Thoracic aorta (tissue), 2 donors: ENCODE data around the gene DHCR7. TPM values are rescaled to one million over a fixed set of nuclear protein-coding genes. Genes with fewer than 3 reads are reported as not detected.
A peak's percentile ranks its signal among the peaks of the same experiment; 100 is the strongest.

ENCODE experiments used
- ATAC-seq: fragments of 150-250 bp; one replicate; pipeline ENCODE4 v1.8.0; 2017; ENCODE audit warnings: low read depth; ENCODE audit not compliant: insufficient number of reproducible peaks, low FRiP score
- DNase-seq: peaks from one replicate; pipeline ENCODE4 v3.0.0-alpha.2; 2020; ENCODE audit warnings: low spot score
- H3K27ac ChIP-seq, 2 donors: fragments of 200-600 bp; sonication (generic); 1 replicate in 1 of 2; 2 replicates in 1 of 2; pipeline ENCODE4 v1.5.1; 2016; ENCODE audit warnings: mild to moderate bottlenecking in 2 of 2, moderate library complexity in 2 of 2
- H3K27me3 ChIP-seq: fragments of 200-600 bp; sonication (generic); replicated peaks from 2 replicates; pipeline ENCODE4 v1.6.0; 2016; ENCODE audit warnings: mild to moderate bottlenecking; ENCODE audit not compliant: insufficient read depth
- H3K36me3 ChIP-seq: fragments of 200-600 bp; sonication (generic); one replicate; pipeline ENCODE4 v1.5.1; 2016
- H3K4me1 ChIP-seq, 2 donors: fragments of 200-600 bp; sonication (generic); 1 replicate in 1 of 2; 2 replicates in 1 of 2; pipeline versions ENCODE4 v1.5.1 to v1.6.0; 2016; ENCODE audit warnings: low read depth in 2 of 2, mild to moderate bottlenecking in 1 of 2; ENCODE audit not compliant: control insufficient read depth in 1 of 2
- H3K4me3 ChIP-seq: fragments of 200-600 bp; sonication (generic); 2 replicates; pipeline ENCODE4 v1.5.1; 2016; ENCODE audit warnings: mild to moderate bottlenecking
- H3K9me3 ChIP-seq: fragments of 200-600 bp; sonication (generic); 2 replicates; pipeline ENCODE4 v1.5.1; 2016
- total RNA-seq, 2 donors: library from RNA; depleted of rRNA; stranded (reverse); fragments of >200 nt; gene quantifications; one replicate each; pipeline versions ENCODE4 v1.1.0 to v1.2.3, GENCODE V29; 2016
- TF ChIP-seq, protein P1 (sequence below): fragments of 200-600 bp; sonication (generic); IDR thresholded peaks from one replicate; pipeline ENCODE4 v1.5.1; 2019; ENCODE audit warnings: antibody characterized with exemption

DHCR7 gene
- total RNA-seq, 2 donors from 2014 or later: 6.6 to 17.6 TPM

DNA sequence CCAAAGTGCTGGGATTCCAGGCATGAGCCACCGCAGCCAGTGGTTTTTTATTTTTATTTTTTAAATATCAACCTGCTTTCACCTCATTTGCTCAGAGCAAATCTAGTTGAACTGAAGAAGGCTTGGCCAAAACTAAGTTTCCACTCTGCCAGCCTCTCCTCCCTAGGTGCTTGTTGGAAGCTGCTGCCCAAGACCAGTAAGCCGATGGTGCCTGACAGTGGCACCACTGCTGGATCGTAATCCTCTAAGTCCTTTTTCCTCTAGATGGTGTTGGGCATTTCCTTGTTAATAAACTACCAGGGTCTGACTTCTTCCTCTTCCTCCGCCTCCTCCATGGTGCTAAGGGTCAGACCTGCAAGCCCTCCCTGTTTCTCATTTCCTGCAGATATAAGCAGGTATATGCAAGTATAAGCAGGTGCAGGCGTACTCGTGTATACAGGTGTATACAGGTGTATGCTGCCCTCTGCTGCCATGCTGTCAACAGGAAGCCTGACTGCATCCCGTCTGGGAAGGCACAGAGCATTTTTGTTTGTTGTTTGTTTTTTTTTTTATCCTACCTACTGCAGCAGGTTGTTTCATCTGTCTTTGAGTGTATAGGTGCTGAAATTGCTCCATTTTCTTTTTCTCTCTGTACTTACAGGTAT is 6.4 kb upstream of the DHCR7 start:
- H3K4me3 ChIP-seq: peak overlapping the region; percentile 94
- peaks cover 45% of the 10 kb centered on the region for H3K36me3 ChIP-seq
- TF ChIP-seq, protein P1, sequence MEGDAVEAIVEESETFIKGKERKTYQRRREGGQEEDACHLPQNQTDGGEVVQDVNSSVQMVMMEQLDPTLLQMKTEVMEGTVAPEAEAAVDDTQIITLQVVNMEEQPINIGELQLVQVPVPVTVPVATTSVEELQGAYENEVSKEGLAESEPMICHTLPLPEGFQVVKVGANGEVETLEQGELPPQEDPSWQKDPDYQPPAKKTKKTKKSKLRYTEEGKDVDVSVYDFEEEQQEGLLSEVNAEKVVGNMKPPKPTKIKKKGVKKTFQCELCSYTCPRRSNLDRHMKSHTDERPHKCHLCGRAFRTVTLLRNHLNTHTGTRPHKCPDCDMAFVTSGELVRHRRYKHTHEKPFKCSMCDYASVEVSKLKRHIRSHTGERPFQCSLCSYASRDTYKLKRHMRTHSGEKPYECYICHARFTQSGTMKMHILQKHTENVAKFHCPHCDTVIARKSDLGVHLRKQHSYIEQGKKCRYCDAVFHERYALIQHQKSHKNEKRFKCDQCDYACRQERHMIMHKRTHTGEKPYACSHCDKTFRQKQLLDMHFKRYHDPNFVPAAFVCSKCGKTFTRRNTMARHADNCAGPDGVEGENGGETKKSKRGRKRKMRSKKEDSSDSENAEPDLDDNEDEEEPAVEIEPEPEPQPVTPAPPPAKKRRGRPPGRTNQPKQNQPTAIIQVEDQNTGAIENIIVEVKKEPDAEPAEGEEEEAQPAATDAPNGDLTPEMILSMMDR: no peak
- H3K27ac ChIP-seq: no peak overlapping the region
- peaks cover 9 to 28% of the 10 kb centered on the region in 2 donors for H3K4me1 ChIP-seq
- ATAC-seq: no peak
- H3K27me3 ChIP-seq: no peaks in the 10 kb centered on the region
- DNase-seq: no peak
- no peaks in the 10 kb centered on the region for H3K9me3 ChIP-seq

DNA sequence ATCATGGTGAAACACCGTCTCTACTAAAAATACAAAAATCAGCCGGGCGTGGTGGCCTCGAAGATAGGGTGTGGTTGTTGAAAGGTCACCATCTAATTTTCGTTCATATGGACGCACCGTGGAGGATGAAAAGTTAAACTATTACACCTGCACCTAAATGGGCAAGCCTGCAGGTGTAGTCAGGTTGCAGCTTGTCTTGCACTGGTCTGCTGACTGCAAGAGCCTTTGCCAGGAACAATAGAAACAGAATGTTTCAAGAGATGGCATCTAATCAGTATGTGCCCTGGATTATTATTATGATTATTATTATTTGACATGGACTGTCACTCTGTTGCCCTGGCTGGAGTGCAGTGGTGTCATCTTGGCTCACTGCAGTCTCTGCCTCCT is 5.7 kb upstream of the DHCR7 start:
- ATAC-seq (no peak), DNase-seq (no peak)
- TF ChIP-seq, protein P1: no peak
- Histone ChIP-seq H3K9me3 (no peaks in the 10 kb centered on the region), H3K36me3 (peaks cover 39% of the 10 kb centered on the region), H3K4me1 (peaks cover 11 to 34% of the 10 kb centered on the region in 2 donors), H3K27ac (no peak overlapping the region), H3K27me3 (no peaks in the 10 kb centered on the region), H3K4me3 (peak overlapping the region; percentile 94)

DNA sequence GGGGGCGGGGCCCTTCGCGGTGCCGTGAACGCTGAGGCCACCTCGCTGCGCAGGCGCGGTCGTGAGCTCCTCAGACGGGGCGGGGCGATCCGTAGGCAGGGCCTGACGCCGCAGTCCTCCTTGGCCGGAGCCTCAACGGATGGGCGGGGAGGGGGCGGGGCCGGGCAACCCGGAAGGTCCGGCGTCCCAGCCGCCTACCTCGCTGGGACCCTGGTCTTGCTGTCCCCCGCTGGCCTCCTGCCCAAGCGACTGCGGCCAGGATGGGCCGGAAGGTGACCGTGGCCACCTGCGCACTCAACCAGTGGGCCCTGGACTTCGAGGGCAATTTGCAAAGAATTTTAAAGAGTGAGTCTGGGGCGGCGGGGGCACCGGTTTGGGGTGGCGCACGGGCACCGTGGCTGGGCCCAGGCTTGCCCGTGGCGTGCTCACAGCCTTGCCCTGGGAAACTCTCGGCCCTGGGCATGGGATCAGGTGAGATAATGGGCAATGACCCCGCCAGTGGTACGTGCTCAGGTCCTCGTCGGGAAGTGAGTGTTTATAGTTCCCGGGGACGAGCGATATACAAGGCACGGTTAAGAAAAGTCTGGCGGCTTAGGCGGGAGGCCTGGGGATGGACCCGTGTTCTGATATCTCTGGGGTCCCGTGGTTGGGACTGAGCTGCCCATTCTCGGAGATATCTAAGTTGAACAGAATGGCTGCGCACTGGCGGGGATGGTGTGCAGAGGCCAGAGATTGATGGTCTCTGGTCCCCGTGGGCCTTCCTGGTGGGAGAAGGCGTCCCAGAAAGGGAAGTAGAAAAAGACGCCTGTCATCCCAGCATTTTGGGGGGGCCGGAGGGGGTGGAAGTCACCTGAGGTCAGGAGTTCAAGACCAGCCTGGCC is 5.1 kb upstream of the DHCR7 start, which contains the start of gene NADSYN1:
TSS of gene NADSYN1 (plus strand) at position 167 of the 881 bp plus-strand sequence. CDS start at position 261, 94 bp downstream.
- H3K27ac ChIP-seq: peak within 1 kb of the TSS; percentile 59 to 66
- no peaks in the 10 kb centered on the region for H3K27me3 ChIP-seq
- H3K9me3 ChIP-seq: no peaks in the 10 kb centered on the region
- peak; percentile 83 for DNase-seq
- TF ChIP-seq, protein P1: no peak
- H3K36me3 ChIP-seq: peaks cover 32% of the 10 kb centered on the region
- peak within 1 kb of the TSS; percentile 94 for H3K4me3 ChIP-seq
- peaks cover 11 to 36% of the 10 kb centered on the region in 2 donors for H3K4me1 ChIP-seq
- peak; percentile 79 for ATAC-seq

DNA sequence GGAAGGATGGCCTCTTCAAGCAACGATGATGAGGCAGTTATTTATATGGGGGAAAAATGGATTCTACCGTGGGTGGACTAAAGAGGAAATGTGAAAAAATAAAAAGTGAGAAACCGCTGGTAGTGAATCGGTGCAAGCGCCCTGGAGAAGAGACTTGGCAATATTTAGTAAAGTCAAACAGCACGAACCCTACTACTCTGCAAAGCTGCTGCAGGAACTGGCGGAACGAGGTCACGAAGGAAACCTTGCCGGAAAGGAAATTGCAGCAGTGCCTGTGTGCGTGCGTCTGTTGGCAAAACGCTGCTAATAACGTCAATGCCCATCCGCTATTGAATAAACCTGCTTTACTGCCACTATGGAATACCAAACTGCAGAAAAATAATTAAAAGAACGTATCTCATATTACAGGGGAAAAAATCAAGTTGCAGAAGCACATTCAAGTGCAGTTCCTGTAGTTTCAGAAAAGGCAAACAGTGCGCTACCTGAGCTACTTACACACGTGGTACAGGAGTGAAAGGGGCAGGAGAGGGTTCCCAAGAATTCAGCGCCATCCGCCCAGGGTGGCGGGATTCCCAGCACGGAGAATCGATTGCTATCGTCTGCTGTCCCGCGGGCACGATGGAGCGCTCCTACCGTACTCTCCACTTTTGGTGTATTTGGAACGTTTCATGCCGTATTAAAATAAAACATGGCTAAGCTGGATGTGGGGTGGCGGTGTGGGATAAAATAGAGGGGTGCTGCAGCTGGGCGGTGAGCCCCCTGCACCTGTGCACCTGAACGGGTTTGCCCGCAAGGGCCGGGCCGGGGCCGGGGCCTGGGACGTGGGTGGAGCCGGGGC is 4.2 kb upstream of the DHCR7 start:
- TF ChIP-seq, protein P1: no peak
- no peak for DNase-seq
- no peaks in the 10 kb centered on the region for H3K27me3 ChIP-seq

More for the DNA sequence above, 4.2 kb upstream of the DHCR7 start:
- Histone ChIP-seq H3K4me1 (peaks cover 11 to 43% of the 10 kb centered on the region in 2 donors), H3K36me3 (peaks cover 24% of the 10 kb centered on the region), H3K4me3 (peak overlapping the region; percentile 94), H3K27ac (peak overlapping the region; percentile 59), H3K9me3 (no peaks in the 10 kb centered on the region)
- ATAC-seq: no peak
